NCI-H2029 (cell line): ENCODE results near the gene CAPS.
A peak's percentile ranks its signal among the peaks of the same experiment; 100 is the strongest.
"Not testable (repeated sequence)": the region's sequence is repeated elsewhere in the genome, so short reads cannot be mapped to it uniquely, and the experiment has no call there.

Source experiments
- DNase-seq: peaks from one replicate; lab custom pipeline; 2025; lab: John Stamatoyannopoulos, UW

CAPS gene

DNA sequence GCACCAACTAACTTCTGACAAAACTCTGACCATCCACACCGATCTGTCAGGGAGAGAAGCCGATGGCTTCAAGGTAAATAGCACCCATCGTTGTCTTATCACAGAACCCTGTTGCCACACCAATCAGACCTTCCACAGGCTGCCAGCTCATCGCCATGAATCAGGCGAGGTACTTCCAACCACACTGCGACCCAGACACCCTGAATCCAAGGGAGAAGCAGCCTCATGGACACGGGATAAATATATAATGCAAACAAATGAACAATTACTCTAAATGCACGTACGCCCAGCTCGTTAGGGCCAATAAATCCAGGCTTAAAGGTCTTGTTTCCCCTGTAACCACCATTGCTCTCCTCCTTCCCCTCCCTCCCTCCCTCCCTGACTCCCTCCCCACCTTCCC, 43.1 kb downstream of the CAPS start:
- DNase-seq: peak; percentile 40

- no peak for DNase-seq
Observed at GRCh38 chr19:5958074-5958850, 44.2 kb downstream of the CAPS start.

DNA sequence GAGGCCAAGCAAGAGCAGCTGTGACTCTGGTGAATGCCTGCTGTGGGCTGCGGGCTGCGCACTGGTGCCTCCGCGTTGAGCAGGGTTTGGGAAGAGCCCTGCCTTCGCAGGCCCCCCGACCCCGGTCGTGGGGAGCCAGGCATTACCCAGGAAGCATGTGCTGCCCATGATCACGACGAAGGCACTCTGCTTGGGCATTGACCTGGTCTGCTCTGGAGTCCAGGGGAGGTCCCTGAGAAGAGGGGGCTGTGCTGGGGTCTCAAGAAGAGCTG, 44.7 kb downstream of the CAPS start:
- DNase-seq: no peak

GRCh38 chr19:5959260-5960004, 45.4 kb downstream of the CAPS start:
- no peak for DNase-seq

GRCh38 chr19:5960005-5961001, 46.2 kb downstream of the CAPS start:
- peak; percentile 78 for DNase-seq

DNA sequence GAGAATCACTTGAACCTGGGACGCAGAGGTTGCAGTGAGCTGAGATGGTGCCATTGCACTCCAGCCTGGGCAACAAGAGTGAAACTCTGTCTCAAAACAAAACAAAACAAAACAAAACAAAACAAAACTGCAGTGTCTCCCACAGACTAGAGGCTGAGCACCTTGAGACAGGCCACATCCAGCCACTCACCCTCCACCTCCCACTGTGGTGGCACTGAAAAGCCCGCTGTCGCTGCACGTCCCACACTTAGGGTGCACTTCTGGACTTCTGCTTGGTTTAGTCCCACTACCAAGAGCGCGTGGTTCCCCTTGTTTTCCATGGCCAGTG, 47.6 kb downstream of the CAPS start:
- not testable (repeated sequence) for DNase-seq

- DNase-seq: peak; percentile 99
Observed at GRCh38 chr19:5961969-5962945, 48.2 kb downstream of the CAPS start.

DNA sequence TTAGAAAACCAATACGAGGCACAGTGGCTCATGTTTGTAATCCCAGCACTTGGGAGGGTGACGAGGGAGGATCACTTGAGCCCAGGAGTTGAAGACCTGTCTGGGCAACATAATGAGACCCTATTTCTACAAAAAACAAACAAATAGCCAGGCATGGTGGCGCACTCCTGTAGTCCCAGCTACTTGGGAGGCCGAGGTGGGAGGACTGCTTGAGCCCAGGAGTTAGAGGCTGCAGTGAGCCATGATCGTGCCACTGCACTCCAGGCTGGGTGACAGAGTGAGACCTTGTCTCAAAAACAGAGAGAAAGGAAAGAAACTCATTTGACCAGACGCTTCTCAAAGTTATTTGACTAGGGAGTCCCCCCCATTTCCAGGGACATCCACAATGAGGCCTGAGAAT, 49.2 kb downstream of the CAPS start:
- DNase-seq: not testable (repeated sequence)

GRCh38 chr19:5963855-5964254, 49.8 kb downstream of the CAPS start:
- no peak for DNase-seq

DNA sequence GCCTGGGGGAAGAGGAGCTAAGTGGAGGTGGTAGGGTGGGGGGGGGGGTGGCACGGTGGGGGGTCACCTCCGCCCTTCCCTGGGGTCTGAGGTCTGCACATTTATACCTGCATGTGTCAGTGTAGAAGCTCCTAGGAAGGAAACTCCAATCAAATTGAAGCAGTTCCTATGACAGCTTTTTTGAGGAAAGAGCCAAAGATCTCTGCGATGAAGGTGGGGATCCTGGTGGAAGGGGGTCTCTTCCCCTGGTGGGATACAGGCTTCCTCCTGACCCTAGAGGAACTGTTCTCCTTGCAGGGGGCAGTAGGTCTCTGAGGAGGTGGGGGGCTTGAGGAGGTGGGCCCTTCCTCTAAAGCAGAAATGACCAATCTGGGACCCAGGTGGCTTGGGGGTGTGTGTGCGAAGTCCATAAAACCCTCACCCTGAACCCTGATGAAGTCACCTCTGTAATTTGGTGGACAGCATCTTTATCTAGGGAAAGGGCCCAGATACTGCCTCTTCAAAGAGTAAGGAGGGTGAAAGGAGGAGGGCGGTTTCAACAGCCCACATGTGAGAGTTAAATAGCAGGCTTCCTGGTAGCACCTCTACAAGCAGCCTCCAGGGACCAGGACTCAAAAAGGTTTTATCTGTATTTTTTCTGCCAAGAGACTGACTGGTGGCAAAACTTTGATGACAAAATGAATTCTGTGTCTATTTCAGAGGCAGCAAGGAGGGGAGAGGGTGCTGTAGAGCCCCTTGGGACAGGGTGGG, 50.9 kb downstream of the CAPS start:
- DNase-seq: no peak
